SW480 (cell line): ENCODE data around the gene MTR.

Source experiments
- DNase-seq: peaks from one replicate; pipeline ENCODE4 v3.0.0-alpha.2; 2016; ENCODE audit warnings: low spot score

The MTR gene

GRCh38 chr1:236795035-236795756 is at the start of gene MTR:
TSS of gene MTR (plus strand) at chr1:236795292. CDS start at chr1:236795704, 412 bp downstream.
- DNase-seq: peak; percentile 98

GRCh38 chr1:236746785-236747184 is 48.3 kb upstream of the MTR start:
- no peak for DNase-seq

- DNase-seq: no peak
Observed at GRCh38 chr1:236747311-236747985, 47.6 kb upstream of the MTR start.

GRCh38 chr1:236748268-236748870 is 46.7 kb upstream of the MTR start:
- peak; percentile 17 for DNase-seq

- DNase-seq: no peak
Observed at GRCh38 chr1:236750928-236751327, 44.2 kb upstream of the MTR start.

GRCh38 chr1:236751385-236751784 is 43.7 kb upstream of the MTR start:
- DNase-seq: no peak

- no peak for DNase-seq
Observed at GRCh38 chr1:236751935-236752334, 43.2 kb upstream of the MTR start.

- DNase-seq: peak; percentile 59
Observed at GRCh38 chr1:236753516-236753915, 41.6 kb upstream of the MTR start.

GRCh38 chr1:236753964-236754363 is 41.1 kb upstream of the MTR start:
- DNase-seq: no peak

- DNase-seq: no peak
Observed at GRCh38 chr1:236754525-236755210, 40.4 kb upstream of the MTR start.

- no peak for DNase-seq
Observed at GRCh38 chr1:236757640-236758039, 37.5 kb upstream of the MTR start.

- DNase-seq: no peak
Observed at GRCh38 chr1:236759252-236759859, 35.7 kb upstream of the MTR start.

- DNase-seq: no peak
Observed at GRCh38 chr1:236760480-236760879, 34.6 kb upstream of the MTR start.

- DNase-seq: no peak
Observed at GRCh38 chr1:236760986-236761385, 34.1 kb upstream of the MTR start.

- no peak for DNase-seq
Observed at GRCh38 chr1:236761397-236762132, 33.5 kb upstream of the MTR start.

GRCh38 chr1:236762410-236762809 is 32.7 kb upstream of the MTR start:
- DNase-seq: no peak

- DNase-seq: no peak
Observed at GRCh38 chr1:236765831-236766230, 29.3 kb upstream of the MTR start.

- no peak for DNase-seq
Observed at GRCh38 chr1:236766506-236766905, 28.6 kb upstream of the MTR start.

GRCh38 chr1:236767276-236767675 is 27.8 kb upstream of the MTR start:
- DNase-seq: no peak

GRCh38 chr1:236768601-236769000 is 26.5 kb upstream of the MTR start:
- DNase-seq: no peak

- DNase-seq: no peak
Observed at GRCh38 chr1:236773919-236774318, 21.2 kb upstream of the MTR start.

- peak; percentile 24 for DNase-seq
Observed at GRCh38 chr1:236774926-236775325, 20.2 kb upstream of the MTR start.
